D341Med (cell line): ENCODE data around the gene LIPC.
"Not testable (repeated sequence)": the region's sequence is repeated elsewhere in the genome, so short reads cannot be mapped to it uniquely, and the experiment has no call there.

Experiments used
- DNase-seq: peaks from one replicate; pipeline ENCODE4 v3.0.0; 2012; ENCODE audit warnings: low spot score

The LIPC gene

DNA sequence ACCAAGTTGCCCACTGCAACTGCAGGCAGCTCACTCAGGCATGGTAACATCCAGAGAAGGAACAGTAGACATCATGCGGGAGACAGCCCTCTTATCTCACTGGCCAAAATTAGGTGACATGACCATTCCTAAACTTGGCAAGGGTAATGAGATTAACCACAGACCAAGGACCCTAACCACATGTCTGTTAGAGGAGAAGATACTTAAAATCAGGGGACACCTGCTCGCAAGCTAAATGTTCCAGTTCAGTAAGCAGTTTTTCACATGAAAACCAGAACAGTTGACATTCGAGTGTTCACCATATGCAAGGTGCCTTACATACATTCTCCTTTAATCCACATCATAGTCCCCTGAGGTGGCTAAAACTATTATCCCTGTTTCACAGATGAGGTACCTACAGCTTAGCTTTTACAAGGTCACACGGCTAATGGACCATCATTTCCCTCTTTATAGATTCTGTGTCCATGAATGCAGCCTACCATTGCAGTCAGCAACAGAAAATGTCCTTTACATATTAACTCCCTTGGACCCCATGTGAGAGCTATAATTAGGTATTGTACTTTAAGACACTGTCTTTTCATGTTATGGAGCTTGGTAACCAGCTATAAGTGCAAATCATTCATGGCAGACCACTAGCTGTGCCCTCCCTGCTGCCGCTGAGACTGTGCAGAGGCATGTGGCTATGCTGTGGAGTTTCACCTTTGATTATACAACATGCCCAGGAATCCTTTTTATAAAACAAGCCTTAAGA is 154.1 kb downstream of the LIPC start:
- DNase-seq: no peak

DNA sequence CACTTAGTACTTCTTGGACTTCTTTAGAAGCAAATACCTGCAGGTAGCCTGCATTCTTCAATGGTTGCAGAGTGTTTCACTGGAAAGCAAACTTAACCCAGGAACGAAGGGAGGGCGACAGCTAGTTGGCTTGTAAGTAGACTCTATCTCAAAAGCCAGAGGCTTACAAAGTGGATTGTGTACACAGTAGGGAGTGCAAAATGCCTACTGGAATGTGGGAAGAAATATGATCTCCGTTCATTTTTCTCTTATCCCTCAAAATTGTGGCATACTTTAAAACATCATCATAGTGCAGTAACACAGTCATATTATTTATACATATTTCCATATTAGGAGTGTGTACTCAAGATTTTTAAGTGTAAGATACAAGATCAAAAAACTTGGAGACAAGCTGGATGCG is 155.7 kb downstream of the LIPC start:
- no peak for DNase-seq

DNA sequence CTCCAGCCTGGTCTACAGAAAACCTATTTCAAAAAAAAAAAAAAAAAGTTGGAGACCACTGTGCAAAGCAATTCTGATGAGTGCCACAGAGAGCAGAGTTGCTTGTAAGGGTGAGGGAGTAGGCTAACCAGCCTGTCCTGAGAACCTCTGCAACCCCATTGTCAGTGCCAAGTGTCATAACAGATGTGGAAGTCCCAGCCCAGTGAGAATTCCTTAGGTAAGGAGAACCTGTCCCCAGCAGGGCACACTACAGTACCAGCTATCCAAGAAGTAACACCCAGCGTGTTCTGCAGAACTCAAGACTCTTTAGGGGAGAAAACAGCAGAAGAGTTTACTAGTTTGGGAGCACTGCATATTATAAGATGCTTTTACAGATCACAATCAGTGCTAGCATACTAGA is 156.3 kb downstream of the LIPC start:
- DNase-seq: no peak

GRCh38 chr15:58589047-58589446 is 157.3 kb downstream of the LIPC start:
- no peak for DNase-seq

DNA sequence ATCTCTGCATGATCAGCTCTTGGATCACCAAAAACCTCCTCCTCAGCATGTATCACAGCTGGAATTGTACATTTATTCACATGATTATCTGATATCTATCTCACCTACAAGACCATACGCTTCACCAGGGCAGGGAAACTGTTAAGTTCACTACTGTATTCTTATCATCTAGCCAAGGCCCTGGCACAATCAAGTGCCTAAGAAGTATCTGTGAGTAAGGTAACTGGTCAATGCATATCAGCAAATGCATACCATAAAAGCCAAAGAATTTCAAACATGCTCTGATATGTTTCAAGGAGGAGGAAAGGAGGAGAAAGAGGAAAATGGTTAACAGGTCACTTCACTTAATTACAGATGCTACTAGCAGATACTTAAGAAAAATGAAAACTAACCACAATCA is 158.4 kb downstream of the LIPC start:
- DNase-seq: no peak

DNA sequence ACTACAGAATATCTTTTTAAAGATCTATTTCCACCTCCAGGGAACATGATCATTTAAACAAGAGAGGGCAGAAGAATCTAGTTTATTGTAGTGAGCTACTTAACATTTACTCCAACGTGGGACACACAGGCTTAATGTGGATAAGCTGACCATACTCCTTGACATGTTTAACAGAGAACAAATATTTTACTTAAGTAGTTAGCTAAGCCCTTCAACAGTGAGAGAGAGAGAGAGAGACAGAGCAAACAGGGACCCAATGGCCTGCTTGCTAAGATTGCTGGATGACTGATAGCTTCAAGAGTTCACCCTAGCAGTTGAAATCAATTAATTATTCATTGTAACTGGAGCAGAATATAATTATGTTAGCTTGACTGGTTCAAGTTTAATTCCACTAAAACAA is 159.1 kb downstream of the LIPC start:
- DNase-seq: no peak

GRCh38 chr15:58593870-58594269 is 162.1 kb downstream of the LIPC start:
- DNase-seq: no peak

- DNase-seq: no peak
These were observed 163.1 kb downstream of the LIPC start for GRCh38 chr15:58594898-58595297.

GRCh38 chr15:58595516-58596263 is 163.9 kb downstream of the LIPC start:
- DNase-seq: no peak

- no peak for DNase-seq
These were observed 166.4 kb downstream of the LIPC start for GRCh38 chr15:58597943-58598828.

- no peak for DNase-seq
These were observed 167.0 kb downstream of the LIPC start for GRCh38 chr15:58598829-58599210.

DNA sequence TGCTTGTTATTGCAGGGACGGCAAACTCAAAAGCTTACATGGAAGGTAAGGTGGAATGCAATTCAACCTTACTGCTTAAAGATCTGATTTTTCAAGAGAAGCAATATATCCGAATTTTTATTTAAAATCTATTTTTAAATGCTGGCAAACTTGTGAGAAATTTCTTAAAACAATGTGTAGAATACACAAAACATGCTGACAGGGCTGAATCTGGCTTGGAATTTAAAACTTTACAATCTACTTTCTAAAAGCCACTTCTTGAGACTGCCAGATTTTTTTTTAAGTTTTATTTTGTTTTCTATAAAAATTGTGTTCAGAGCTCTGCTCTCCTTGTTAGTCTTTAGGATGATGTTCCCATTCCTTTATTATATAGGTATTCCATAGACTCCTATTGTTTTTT is 171.0 kb downstream of the LIPC start:
- no peak for DNase-seq

- not testable (repeated sequence) for DNase-seq
These were observed 172.1 kb downstream of the LIPC start for GRCh38 chr15:58603927-58604326.

DNA sequence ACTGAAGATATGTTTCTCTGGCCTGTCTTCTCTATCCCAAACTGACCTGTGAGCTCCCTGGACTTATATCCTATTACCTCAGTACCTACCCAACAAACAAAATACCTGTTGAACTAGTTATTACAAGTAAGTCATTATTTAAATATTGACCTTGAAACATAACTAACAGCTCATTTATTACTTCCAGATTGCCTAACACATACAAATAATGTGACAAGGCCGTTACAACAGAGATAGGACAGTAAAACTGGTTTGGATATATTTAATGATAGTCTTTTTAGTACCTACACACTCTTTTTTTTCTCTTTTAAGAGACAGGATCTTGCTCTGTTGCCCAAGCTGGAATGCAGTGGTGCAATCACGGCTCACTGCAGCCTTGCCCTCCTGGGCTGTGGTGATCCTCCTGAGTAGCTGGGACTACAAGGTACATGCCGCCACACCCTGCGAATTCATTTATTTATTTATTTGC is 172.7 kb downstream of the LIPC start:
- no peak for DNase-seq

- DNase-seq: no peak
These were observed 174.2 kb downstream of the LIPC start for GRCh38 chr15:58605931-58606530.

- no peak for DNase-seq
These were observed 174.8 kb downstream of the LIPC start for GRCh38 chr15:58606577-58607080.

DNA sequence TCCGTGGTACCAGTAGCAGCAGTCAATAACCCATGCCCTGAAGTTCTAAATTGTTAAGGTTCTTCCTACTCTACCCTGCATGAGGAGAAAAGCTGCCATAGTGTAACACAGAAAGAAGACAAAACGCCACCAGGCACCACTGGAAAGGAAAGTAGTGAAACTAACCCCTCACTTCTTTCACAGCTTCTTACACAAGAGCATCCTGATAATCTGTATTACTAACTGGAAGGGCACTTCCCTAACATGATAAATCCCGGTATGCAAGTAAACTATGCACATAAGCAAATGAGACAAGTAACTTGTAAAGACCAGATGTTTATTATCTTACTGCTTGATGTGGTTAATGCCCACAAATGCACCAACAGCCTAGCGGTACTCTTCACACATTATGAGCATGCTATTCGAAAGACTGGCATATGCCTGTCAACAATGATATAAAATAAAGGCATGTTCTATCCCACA is 176.4 kb downstream of the LIPC start:
- DNase-seq: no peak

- no peak for DNase-seq
These were observed 176.9 kb downstream of the LIPC start for GRCh38 chr15:58608711-58609110.

GRCh38 chr15:58611731-58612676 is 180.2 kb downstream of the LIPC start:
- no peak for DNase-seq

DNA sequence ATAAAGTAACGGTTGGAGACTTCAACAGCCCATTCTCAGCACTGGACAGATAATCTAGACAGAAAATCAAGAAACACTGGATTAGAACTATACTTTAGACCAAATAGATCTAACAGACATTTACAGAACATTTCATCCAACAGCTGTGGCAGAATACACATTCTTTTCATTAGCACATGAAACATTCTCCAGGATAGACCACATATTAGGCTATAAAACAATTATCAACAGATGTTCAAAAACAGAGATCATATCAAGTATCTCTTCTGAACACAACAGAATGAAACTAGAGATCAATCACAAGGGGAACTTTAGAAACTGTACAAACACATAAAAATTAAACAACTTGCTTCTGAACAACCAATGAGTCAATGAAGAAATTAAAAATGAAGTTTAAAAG is 184.4 kb downstream of the LIPC start:
- DNase-seq: no peak
